Sciatic nerve (tissue), 2 donors: ENCODE measurements around the gene SPSB1. TPM values are rescaled to one million over a fixed set of nuclear protein-coding genes. Genes with fewer than 3 reads are reported as not detected.

Experiments used
- ATAC-seq: fragments of 200-7000 bp; cut with Tn5 transposase; one replicate; pipeline ENCODE4 v1.9.1; 2020; ENCODE audit warnings: mild to moderate bottlenecking, moderate library complexity
- DNase-seq: peaks from one replicate; pipeline ENCODE4 v3.0.0-alpha.2; 2020; ENCODE audit warnings: low spot score
- intact Hi-C: fragments of 100-400 bp; cut with DNase I; formaldehyde crosslinking; loops from one replicate; pipeline ENCODE4 v1.14.2; 2022
- total RNA-seq: library from RNA; stranded (reverse); fragmentation: NEBNext Ultra II Directional; extraction: Animal tissue kit (Norgen Biotek cat#: 25700); gene quantifications from one replicate; pipeline ENCODE4 v1.2.1, GENCODE V29; 2021
- donor health status: DM: no; HTN: no; CAD: no.
- donor health status: DM: no; HTN: no; CAD: no.

The SPSB1 gene
- total RNA-seq, 1 donor from 2014 or later: 20.1 TPM

DNA sequence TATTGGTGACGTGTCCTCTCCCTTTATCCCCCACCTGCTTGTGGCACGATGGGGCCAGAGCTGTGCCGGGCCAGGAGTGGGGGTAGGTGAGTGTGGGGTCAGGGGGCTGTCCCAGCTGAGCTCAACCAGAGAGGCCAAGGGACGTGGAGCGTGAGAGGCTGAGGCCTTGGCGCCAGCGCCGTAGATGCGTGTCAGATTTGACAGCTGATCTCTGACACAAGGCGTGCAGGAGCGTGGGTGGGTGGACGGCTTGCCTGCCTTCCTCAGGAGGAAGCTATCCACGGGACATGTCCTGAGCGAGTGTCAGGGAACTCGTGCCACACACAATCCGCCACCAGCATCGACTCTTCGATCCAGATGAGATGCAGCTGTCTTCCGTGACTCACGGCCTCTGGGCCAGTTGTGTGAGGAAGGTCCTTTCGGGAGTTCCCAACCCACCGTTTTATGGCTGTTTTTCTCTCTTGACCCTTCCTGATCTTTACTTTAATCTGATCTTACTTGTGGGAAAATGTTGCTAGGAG, 56.7 kb downstream of the SPSB1 start:
- intact Hi-C loops: no loop called here
- ATAC-seq: no peak
- DNase-seq: no peak

DNA sequence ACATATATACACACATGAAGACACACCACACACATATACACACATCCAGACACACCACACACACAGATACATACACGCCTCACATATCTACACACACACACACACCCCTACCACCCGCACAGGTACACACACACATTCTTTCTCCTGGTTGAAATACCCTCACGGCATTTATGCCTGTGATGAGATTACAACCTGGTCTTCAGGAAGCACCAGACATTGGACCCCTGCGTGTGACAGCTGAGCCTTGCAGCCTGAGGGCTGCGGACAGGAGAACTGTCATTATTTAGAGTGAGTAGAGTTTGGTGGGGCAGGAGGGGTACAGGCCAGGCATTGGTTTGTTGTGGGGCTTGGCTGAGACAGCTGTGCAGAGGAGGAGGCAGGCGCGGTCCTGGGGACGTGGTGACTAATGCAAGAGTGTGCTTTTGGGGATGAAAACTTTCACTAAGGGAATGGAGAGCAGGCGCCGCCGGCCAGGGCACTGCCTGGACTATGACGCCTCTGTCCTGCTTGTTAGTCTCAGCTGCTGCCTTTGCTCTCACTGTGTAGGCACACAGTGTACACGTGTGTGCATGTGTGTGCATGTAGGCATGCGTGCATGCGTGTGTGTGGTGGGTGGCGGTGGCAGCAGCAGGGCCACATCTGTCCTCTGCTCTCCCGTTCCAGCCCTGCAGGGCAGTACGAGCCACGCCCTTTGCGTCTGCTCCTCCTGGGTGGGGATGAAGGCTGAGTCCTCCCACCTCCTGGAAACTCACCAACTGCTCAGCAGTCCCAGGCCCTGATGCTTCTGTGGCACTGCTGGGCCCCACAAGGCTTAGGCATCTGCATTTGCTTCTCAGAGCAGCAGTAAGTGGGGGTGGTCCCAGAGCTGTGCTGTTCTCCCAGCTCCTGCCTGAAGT, 57.6 kb downstream of the SPSB1 start:
- ATAC-seq: no peak
- intact Hi-C loops: no loop called here
- no peak for DNase-seq

DNA sequence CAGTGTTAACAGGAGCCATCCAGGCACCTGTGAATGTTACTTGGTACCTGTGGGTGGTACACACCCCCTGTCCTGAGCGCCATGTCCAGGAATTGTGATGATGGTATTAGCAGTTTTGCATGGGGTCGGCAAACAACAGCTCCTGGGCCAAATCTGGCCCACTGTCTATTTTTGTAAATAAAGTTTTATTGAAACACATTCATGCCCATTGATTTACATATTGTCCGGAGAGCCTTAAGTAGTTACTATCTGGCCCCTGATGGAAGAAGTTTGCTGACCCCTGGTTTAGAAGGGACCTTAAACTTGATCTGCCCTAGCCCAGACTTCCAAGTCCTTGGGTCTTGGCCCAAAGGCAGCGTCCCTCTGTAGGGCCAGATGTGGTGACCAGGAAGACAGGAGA, 58.3 kb downstream of the SPSB1 start:
- no peak for DNase-seq
- no peak for ATAC-seq
- intact Hi-C loops: no loop called here

DNA sequence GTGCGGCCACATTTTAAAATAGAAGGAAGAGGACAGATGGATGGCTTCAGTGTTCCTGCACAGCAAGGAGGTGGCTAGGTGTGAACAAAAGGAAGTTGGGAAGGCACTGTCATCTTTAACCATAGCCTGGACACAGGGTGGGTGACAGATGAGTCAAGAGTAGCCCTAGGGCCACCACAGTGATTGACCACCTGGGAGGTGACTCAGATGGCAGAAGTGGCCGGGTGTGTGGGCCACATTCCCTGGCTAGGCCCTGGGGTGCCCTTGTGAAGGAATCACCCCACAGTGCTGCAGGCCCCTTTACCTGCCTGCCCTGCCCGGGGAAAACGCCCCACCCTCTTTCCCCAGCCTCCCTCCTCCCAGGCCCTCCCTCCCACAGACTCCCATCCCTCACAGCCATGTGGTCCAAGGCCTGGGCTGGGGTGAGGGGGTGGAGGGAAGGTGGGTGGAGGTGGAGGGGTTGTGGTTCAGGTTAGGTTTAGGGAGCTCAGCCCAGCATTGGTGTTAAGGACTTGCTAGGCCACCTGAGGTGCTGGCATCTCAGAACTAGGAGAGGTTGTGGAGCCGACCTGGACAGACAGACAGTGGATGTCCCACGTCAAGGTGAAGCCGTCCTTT, 59.1 kb downstream of the SPSB1 start:
- ATAC-seq: no peak
- DNase-seq: no peak
- intact Hi-C loops: no loop called here

DNA sequence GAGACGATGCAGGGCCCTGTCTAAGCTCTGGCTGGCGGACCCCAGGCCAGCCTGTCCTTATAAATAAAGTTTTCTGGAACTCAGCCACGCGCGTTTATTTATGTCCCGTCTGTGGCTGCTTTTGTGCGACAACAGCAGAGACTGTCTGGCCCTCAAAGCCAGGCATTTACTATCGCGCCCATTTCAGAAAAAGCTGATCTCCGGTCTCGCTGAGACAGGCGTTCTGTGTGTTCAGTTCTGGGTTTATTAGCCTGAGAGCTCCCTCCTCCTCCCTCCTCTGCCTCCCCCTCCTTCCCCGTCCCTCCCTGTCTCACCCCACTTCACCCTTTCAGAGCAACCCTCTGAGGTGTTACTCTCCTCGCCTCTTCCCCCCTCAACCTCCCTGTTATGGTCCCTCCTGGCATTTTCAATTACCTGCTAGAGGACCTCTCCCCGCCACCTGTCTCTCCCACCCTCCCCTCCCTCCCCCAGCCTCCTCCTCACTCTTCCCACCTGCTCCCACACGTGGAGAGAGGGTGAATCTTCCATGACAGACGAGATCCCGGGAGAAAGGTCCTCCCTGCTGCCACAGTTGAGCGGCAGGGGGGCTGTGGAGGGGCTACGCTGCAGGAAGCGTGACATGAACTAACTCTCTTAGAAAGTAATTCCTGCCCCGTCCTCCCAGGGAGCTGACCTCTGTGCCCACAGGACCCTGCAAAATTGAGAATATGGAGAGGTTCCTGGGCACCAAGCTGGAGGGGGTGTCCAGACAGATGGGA, 59.9 kb downstream of the SPSB1 start:
- DNase-seq (no peak), ATAC-seq (no peak)
- intact Hi-C loops: no loop called here

DNA sequence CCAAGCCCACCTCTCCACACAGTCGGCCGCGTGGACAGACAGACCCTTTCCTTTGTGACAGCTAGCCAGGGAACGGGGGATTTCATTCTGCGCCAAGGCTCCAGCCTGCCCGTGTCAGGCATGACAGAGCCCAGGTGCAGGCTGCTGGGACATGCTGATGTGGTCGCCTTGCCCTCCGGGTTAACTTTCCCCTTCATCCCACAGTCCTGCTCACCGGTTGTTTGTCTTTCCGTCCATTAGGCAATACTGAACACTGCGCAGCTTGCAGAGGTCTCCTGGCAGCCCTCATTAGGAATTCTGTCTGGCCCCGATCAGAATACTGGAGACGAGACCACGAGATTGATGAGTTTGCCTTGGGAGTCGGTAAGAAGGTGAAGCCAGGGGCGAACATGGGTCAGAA, 62.8 kb downstream of the SPSB1 start:
- no peak for DNase-seq
- intact Hi-C loops: no loop called here
- no peak for ATAC-seq

DNA sequence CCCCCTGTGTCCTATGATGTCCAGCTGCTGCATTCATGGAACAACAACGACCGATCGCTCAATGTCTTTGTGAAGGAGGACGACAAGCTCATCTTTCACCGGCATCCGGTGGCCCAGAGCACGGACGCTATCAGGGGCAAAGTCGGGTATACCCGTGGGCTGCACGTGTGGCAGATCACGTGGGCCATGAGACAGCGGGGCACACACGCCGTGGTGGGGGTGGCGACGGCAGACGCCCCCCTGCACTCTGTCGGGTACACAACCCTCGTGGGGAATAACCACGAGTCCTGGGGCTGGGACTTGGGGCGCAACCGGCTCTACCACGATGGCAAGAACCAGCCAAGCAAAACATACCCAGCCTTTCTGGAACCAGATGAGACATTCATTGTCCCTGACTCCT, 63.3 kb downstream of the SPSB1 start:
- ATAC-seq (no peak), DNase-seq (no peak)
- intact Hi-C loops: no loop called here

DNA sequence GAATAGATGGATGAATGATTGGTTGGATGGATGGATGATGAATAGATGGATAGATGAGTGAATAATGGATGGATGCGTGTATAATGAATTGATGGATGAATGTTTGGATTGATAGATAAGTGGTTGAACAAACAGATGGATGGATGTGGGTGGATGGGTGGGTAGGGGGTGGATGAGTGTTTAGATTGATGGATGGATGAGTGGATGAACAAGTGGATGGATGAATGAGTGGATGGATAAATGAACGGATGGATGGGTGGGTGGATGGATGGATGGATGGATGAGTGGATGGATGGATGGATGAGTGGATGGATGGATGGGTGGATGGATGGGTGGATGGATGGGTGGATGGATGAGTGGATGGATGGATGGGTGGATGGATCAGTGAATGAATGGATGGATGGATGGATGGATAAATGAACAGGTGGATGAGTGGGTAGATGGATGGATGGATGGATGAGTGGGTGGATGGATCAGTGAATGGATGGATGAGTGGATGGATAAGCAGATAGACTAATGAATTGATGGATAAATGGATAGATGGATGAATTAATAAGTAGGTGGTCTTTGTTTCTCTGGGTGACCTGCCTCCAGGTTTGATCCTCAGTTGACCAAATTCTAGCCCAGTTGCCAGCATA, 64.3 kb downstream of the SPSB1 start:
- intact Hi-C loops: no loop called here
- DNase-seq (no peak), ATAC-seq (no peak)

DNA sequence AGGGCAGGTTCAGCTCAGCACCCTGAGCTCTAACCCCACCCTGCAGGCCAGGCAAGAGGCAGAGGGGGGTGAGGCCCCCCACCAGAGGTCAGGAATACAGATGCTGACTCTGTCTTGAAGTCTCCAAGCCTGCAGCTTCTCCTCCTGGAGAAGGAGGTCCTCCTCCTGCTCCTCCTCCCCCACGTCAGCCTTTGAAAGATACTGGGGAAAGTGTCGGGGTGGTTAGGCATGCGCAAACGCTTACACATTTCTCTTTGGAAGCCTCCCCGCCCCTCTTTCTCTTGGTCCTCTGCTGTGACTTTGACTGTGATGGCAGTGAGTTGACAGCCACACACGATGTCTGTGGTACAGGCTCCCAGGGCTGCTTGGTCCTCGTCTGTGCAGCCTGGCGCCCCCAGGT, 65.3 kb downstream of the SPSB1 start:
- intact Hi-C loops: no loop called here
- DNase-seq: no peak
- no peak for ATAC-seq

DNA sequence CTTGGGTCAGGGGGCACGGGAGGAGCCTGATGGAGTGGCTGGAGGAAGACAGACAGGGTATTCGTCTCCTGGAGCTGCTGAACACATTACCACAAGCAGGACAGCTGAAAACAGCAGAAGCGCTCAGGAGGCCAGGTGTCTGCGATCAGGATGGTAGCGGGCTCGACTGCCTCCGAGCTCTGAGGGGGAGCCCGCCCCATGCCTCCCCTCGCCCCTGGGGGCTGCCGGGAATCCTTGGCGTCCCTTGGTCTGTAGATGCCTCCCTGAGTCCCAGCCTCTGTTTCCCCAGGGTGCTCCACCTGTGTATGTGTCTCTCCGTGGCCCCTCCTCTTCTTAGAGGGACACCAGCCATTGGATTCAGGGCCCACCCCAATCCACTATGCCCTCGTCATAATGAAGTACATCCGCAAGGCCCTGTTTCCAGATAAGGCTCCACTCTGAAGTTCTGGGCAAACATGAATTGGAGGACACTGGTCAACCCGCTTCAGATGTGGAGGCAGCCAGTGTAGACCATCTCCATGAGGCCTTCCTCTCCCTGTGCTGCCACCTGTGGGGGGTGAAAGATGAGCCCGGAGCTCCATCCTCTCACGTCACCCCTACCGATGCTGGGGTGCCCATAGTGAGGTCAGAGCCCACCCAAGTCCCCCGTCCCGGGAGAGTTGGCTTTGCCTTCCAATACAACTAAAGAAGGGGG, 67.8 kb downstream of the SPSB1 start:
- DNase-seq (no peak), ATAC-seq (no peak)
- intact Hi-C loops: no loop called here

DNA sequence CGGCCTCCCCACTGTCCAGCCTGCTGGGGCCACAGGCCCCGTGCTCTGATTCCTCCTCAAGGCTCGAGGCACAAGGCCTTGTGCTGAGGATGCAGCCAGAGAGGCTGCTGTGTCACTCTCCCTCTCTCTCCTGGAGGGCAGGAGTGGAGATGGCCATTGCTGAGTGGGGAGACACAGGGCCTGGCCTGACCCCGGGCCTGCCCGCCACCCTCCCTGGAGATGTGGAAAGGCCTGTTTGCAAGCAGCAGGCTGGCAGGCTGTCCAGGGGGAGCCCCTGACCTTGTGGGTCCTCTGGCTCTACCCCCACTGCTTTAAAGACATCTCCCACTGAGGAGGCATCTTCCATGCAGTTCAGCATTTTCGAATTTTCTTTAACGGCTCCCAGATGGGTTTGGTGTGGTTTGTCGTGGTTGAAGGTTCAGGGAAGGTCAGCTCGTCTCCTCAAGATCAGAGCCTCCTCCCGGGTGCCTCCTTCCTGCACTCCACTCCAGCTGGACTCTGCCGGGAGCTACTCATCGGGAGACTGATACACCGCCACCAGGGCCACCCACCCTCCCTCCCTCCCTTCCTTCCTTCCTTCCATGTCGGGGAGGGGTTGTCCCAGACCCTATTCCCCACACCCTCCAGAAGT, 69.1 kb downstream of the SPSB1 start:
- DNase-seq (no peak), ATAC-seq (peak; percentile 23)
- intact Hi-C loops: no loop called here

DNA sequence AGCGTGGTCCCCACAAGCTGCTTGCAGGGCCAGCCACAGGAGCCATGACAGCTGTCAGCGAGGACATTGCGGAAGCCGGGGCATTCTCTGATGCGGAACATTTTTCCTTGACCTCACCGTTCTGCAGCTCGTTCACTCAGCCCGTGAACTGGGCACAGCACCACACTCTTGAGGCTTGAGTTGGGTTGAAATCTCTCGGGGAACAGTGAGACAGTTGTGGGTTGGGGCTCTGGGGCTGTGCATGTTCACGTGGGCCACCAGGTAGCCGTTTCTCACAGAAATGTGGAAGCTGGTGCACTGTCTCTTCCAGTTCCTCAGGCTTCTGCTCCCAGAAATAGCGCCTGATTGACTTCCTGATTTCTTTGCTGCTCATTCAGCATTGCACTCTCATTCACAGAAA, 69.8 kb downstream of the SPSB1 start:
- DNase-seq (no peak), ATAC-seq (no peak)
- intact Hi-C loops: no loop called here

DNA sequence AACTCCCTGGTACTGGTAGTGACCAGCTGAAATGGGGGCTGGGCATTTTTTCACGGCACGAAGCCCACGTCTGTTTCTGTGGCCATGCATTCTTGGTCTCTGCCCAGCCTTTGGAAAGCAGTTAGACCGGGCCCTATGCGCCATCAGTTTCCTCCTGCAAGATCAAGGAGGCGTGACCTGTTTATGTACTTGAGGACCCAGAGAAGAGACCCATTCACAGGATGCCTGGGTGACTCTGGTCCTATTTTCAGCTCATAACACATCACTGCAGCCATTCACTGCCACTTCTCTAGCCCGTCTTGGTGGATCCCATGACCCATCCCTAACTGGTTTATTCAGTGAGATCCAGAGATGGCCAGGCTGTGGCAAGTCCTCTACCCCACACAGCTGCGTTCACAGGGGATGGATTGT, 70.4 kb downstream of the SPSB1 start:
- ATAC-seq: no peak
- intact Hi-C loops: no loop called here
- DNase-seq: no peak

DNA sequence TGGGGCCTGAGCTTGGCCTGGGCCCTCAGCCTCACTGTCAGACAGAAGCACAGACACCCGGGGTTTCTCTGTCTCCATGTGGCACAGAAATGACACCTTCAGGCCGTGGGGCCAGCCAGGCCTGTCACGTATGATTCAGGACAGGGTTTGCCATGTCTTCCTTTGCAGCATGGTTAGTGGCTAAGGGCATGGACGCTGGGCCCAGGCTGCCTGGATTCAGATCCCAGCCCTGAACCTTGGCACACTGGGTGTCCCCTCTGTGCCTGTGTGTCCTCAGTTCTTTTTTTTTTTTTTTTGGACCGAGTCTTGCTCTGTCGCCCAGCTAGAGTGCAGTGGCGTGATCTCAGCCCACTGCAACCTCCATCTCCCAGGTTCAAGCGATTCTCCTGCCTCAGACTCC, 73.6 kb downstream of the SPSB1 start:
- intact Hi-C loops: no loop called here
- DNase-seq (no peak), ATAC-seq (no peak)

DNA sequence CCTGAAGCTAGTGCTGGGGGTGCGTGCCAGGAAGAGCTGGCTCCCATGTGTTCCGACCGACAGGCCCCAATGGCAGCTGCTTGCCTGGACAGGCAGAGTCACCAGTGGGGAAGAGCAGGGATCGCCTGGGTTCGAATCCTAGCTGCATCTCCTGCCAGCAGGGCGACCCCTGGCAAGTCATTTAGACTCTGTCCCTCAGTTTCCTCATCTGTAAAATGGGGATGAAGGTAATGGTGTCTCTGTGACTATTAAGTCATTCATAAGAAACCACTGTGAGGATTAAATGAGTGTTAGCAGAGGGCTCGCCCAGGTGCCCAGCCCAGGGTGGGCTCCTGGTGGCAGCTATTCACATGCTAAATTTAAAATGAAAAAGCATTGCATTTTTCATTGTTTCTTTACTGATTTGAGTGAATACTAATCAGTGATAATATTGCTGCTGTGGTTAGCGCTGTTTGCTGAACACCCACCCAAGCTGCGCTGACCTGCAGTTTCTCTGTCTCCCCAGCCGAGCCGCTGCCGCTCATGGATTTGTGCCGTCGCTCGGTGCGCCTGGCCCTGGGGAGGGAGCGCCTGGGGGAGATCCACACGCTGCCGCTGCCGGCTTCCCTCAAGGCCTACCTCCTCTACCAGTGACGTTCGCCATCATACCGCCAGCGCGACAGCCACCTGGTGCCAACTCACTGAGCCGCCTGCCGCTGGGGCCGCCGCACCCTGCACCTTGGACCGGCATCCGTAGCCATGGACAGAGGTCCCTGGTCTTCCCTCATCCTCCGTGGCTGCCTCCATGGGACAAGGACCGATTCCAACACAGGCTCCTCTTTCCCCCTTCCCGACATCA, 74.5 kb downstream of the SPSB1 start:
- DNase-seq: no peak
- intact Hi-C loops: no loop called here

DNA sequence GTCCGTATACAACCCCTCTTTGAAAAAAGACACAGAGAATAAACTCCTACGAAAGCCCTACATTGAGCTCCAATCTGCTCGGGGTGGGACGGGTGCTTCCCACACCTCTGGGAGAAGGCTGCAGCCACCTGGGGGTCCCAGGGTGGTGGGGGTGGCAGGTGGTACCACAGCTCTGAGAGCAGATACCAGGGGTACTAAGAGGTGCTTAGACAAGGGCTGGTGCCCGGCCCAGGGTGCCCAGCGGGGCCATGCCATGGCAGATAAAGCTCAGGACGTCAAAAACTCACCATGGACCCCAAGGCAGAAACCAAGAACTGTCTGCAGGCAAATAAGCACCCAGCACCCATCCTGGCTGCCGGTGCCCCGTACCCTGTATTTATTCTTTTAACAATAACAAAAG, 75.1 kb downstream of the SPSB1 start:
- DNase-seq (no peak), ATAC-seq (no peak)
- intact Hi-C loops: no loop called here

More for the DNA sequence above, 74.5 kb downstream of the SPSB1 start:
- ATAC-seq: no peak

DNA sequence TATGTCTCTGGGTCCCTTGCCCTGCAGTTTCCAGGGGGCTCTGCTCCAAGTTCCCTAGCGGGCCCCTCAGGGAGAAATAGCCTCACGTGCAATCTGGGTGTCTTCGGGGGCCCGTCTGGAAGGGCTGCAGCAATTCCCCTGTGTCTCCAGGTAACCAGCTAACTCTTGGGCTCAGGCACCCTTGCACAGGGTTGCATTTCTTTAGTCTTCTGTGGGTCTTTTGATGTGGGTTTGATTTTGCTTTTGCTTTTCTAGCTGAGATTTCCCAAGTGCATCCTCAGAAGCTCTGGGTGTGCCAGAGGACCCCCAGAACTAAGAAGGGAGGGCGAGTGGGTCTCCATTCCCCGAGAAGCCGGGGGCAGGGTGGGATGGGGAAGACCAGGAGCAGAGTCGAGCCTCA, 75.7 kb downstream of the SPSB1 start:
- ATAC-seq: no peak
- DNase-seq: no peak
- intact Hi-C loops: no loop called here
